Smooth muscle cell (in vitro differentiated cells): Measurements from ENCODE around the gene RPS6KA3. TPM values are rescaled to one million over a fixed set of nuclear protein-coding genes. Genes with fewer than 3 reads are reported as not detected.
A peak's percentile ranks its signal among the peaks of the same experiment; 100 is the strongest.

ENCODE experiments used
- DNase-seq: peaks from one replicate; lab custom pipeline; 2025; ENCODE audit not compliant: unreplicated experiment; lab: John Stamatoyannopoulos, UW
- H2AFZ ChIP-seq: fragments of 200-600 bp; sonication (generic); 2 replicates; pipeline ENCODE4 v1.6.0; 2016; ENCODE audit warnings: antibody characterized with exemption, low read depth, mild to moderate bottlenecking
- H3F3A ChIP-seq: fragments of 200-600 bp; sonication (generic); 2 replicates; pipeline ENCODE4 v1.6.0; 2017; ENCODE audit warnings: antibody characterized with exemption, low read depth
- H3K27ac ChIP-seq: fragments of 200-600 bp; sonication (generic); 2 replicates; pipeline ENCODE4 v1.5.1; 2016; ENCODE audit warnings: low read depth, mild to moderate bottlenecking
- H3K27me3 ChIP-seq: fragments of 200-600 bp; sonication (generic); 2 replicates; pipeline ENCODE4 v1.6.1; 2016; ENCODE audit warnings: low read depth, mild to moderate bottlenecking
- H3K36me3 ChIP-seq: fragments of 200-600 bp; sonication (generic); 2 replicates; pipeline ENCODE4 v1.5.1; 2016; ENCODE audit warnings: low read depth
- H3K4me1 ChIP-seq: fragments of 200-600 bp; sonication (generic); 2 replicates; pipeline ENCODE4 v1.5.1; 2016; ENCODE audit warnings: low read depth
- H3K4me2 ChIP-seq: fragments of 200-600 bp; sonication (generic); 2 replicates; pipeline ENCODE4 v1.6.0; 2016; ENCODE audit warnings: mild to moderate bottlenecking
- H3K4me3 ChIP-seq: fragments of 200-600 bp; sonication (generic); 2 replicates; pipeline ENCODE4 v1.5.1; 2016; ENCODE audit warnings: mild to moderate bottlenecking
- H3K79me2 ChIP-seq: fragments of 200-600 bp; sonication (generic); 2 replicates; pipeline ENCODE4 v1.6.0; 2016; ENCODE audit warnings: low read depth, mild to moderate bottlenecking
- H3K9ac ChIP-seq: fragments of 200-600 bp; sonication (generic); 2 replicates; pipeline ENCODE4 v1.6.0; 2016; ENCODE audit warnings: low read depth
- H3K9me3 ChIP-seq: fragments of 200-600 bp; sonication (generic); replicated peaks from 2 replicates; pipeline ENCODE4 v1.5.1; 2016; ENCODE audit warnings: low read depth
- H4K20me1 ChIP-seq: fragments of 200-600 bp; sonication (generic); 2 replicates; pipeline ENCODE4 v1.6.0; 2016; ENCODE audit warnings: low read depth
- WGBS: methylation state at CpG from one replicate; pipeline ENCODE4 v1.1.7; 2016; ENCODE audit warnings: low lambda C conversion rate; 5-methylcytosine and 5-hydroxymethylcytosine counted together
- polyA plus RNA-seq: library from polyadenylated mRNA; unstranded; fragments of >200 nt; fragmentation: Nextera tagmentation; extraction: Ambion mirVana; gene quantifications from 2 replicates; pipeline ENCODE4 v1.2.1, GENCODE V29; 2016
- total RNA-seq: library from RNA; depleted of rRNA; stranded (reverse); fragments of >200 nt; gene quantifications from 2 replicates; pipeline ENCODE4 v1.2.3, GENCODE V29; 2014
- TF ChIP-seq, protein P1 (sequence below): fragments of 200-600 bp; sonication (generic); IDR thresholded peaks from 2 replicates; pipeline ENCODE4 v1.5.1; 2017; ENCODE audit warnings: borderline replicate concordance, mild to moderate bottlenecking, antibody characterized with exemption; ENCODE audit not compliant: insufficient read depth, poor library complexity, severe bottlenecking

RPS6KA3 gene
- total and polyA plus RNA-seq, 2 experiments from 2014 or later, result 15.4 to 37.2 TPM

GRCh38 chrX:20217906-20218305 lies 48.8 kb downstream of the RPS6KA3 start:
- Histone ChIP-seq H3K27ac (no peak overlapping the region), H3K36me3 (no peaks in the 10 kb centered on the region), H3K9me3 (peaks cover 5% of the 10 kb centered on the region), H2AFZ (no peak overlapping the region), H3K4me1 (peaks cover 7% of the 10 kb centered on the region), H3K4me3 (peak overlapping the region; percentile 15), H3K27me3 (no peaks in the 10 kb centered on the region), H3K79me2 (no peaks in the 10 kb centered on the region), H3K9ac (no peak overlapping the region), H4K20me1 (peaks cover 13% of the 10 kb centered on the region), H3F3A (no peaks in the 10 kb centered on the region), H3K4me2 (peak overlapping the region; percentile 14)
- DNase-seq, result no peak
- TF ChIP-seq, protein P1, sequence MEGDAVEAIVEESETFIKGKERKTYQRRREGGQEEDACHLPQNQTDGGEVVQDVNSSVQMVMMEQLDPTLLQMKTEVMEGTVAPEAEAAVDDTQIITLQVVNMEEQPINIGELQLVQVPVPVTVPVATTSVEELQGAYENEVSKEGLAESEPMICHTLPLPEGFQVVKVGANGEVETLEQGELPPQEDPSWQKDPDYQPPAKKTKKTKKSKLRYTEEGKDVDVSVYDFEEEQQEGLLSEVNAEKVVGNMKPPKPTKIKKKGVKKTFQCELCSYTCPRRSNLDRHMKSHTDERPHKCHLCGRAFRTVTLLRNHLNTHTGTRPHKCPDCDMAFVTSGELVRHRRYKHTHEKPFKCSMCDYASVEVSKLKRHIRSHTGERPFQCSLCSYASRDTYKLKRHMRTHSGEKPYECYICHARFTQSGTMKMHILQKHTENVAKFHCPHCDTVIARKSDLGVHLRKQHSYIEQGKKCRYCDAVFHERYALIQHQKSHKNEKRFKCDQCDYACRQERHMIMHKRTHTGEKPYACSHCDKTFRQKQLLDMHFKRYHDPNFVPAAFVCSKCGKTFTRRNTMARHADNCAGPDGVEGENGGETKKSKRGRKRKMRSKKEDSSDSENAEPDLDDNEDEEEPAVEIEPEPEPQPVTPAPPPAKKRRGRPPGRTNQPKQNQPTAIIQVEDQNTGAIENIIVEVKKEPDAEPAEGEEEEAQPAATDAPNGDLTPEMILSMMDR, result no peak
- 56% methylated on average over 2 of the region's 2 CpGs for WGBS

DNA sequence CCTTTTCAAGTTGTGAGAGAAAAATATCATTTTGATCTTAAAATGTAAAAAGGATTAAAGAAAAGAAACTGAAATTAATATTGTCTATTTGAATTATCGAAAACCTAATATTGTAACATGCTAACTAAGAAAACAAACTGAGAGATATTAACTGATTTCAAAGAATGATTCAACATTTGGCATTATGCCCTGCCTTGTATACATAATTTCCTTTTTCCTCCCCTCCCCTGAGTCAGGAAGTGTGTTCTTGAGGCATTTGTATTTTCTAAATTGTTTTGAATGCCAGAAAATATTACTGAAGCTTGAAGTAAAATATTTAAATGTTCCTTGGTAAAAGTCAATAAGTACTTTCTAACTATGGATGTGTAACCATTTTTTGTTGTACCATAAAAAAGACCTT lies 49.4 kb downstream of the RPS6KA3 start:
- no peak for DNase-seq
- H3K4me2 ChIP-seq, result no peak overlapping the region

GRCh38 chrX:20215565-20215964 lies 51.1 kb downstream of the RPS6KA3 start:
- Histone ChIP-seq H3K9ac (no peak overlapping the region), H3K27me3 (no peaks in the 10 kb centered on the region), H3K4me1 (peaks cover 7% of the 10 kb centered on the region), H3K4me2 (no peak overlapping the region), H4K20me1 (peaks cover 13% of the 10 kb centered on the region), H3K27ac (no peak overlapping the region), H2AFZ (no peak overlapping the region), H3K36me3 (no peaks in the 10 kb centered on the region), H3K9me3 (peaks cover 5% of the 10 kb centered on the region), H3K79me2 (no peaks in the 10 kb centered on the region), H3F3A (no peaks in the 10 kb centered on the region), H3K4me3 (no peak overlapping the region)
- TF ChIP-seq, protein P1, result no peak
- no peak for DNase-seq

More for the DNA sequence above, 49.4 kb downstream of the RPS6KA3 start:
- Histone ChIP-seq H3K9ac (no peak overlapping the region), H3F3A (no peaks in the 10 kb centered on the region), H3K27me3 (no peaks in the 10 kb centered on the region), H3K4me3 (no peak overlapping the region), H4K20me1 (peaks cover 13% of the 10 kb centered on the region), H3K27ac (no peak overlapping the region), H3K4me1 (peaks cover 7% of the 10 kb centered on the region), H3K9me3 (peaks cover 5% of the 10 kb centered on the region), H2AFZ (no peak overlapping the region), H3K79me2 (no peaks in the 10 kb centered on the region), H3K36me3 (no peaks in the 10 kb centered on the region)
- TF ChIP-seq, protein P1, result no peak
- WGBS, result 69% methylated on average over 1 of the region's 1 CpG

GRCh38 chrX:20212486-20213089 lies 54.1 kb downstream of the RPS6KA3 start:
- Histone ChIP-seq H3K9ac (no peak overlapping the region), H3K4me2 (no peak overlapping the region), H2AFZ (no peak overlapping the region), H3K36me3 (no peaks in the 10 kb centered on the region), H3F3A (no peaks in the 10 kb centered on the region), H3K4me3 (no peak overlapping the region), H3K27me3 (no peaks in the 10 kb centered on the region), H3K79me2 (no peaks in the 10 kb centered on the region), H4K20me1 (peaks cover 7% of the 10 kb centered on the region), H3K27ac (no peak overlapping the region), H3K4me1 (peaks cover under 1% of the 10 kb centered on the region), H3K9me3 (peaks cover 5% of the 10 kb centered on the region)
- WGBS, result 78% methylated on average over 6 of the region's 6 CpGs
- TF ChIP-seq, protein P1, result no peak
- DNase-seq, result no peak
